SK-N-MC (cell line): ENCODE measurements around the gene MNAT1.

ENCODE experiments used
- DNase-seq: peaks from one replicate; pipeline ENCODE4 v3.0.0-alpha.2; 2011; ENCODE audit warnings: low read depth, low spot score
- H3K27ac ChIP-seq: fragments of 200-600 bp; sonication (generic); 2 replicates; pipeline ENCODE4 v1.5.1; 2016; ENCODE audit warnings: mixed run types
- H3K36me3 ChIP-seq: fragments of 200-600 bp; sonication (generic); 2 replicates; pipeline ENCODE4 v1.6.1; 2017; ENCODE audit warnings: antibody characterized with exemption, low read length, mixed read lengths; ENCODE audit not compliant: insufficient read depth
- H3K4me3 ChIP-seq: fragments of 200-600 bp; sonication (generic); 2 replicates; pipeline ENCODE4 v1.5.1; 2016
- H3K9ac ChIP-seq: fragments of 200-600 bp; sonication (generic); 2 replicates; pipeline ENCODE4 v1.8.0; 2017; ENCODE audit warnings: mixed run types, mixed read lengths; ENCODE audit not compliant: insufficient read length
- H3K9me3 ChIP-seq: fragments of 200-600 bp; sonication (generic); 2 replicates; pipeline ENCODE4 v1.6.1; 2017; ENCODE audit warnings: low read depth, mild to moderate bottlenecking, antibody characterized with exemption, low read length, moderate library complexity, mixed read lengths
- EZH2 ChIP-seq: fragments of 200-600 bp; sonication (generic); IDR thresholded peaks from one replicate; pipeline ENCODE4 v1.6.1; 2017; ENCODE audit warnings: antibody characterized with exemption
- FOXP2 ChIP-seq: optimal IDR thresholded peaks from 2 replicates; pipeline ENCODE3; 2011; ENCODE audit warnings: mild to moderate bottlenecking, moderate library complexity; ENCODE audit not compliant: insufficient read depth; ENCODE audit errors: extremely low read length, control extremely low read depth
- POLR2AphosphoS5 ChIP-seq: IDR thresholded peaks from 2 replicates; pipeline ENCODE4 v1.6.1; 2012; ENCODE audit warnings: mild to moderate bottlenecking, low read depth, low read length, borderline replicate concordance

Gene MNAT1

DNA sequence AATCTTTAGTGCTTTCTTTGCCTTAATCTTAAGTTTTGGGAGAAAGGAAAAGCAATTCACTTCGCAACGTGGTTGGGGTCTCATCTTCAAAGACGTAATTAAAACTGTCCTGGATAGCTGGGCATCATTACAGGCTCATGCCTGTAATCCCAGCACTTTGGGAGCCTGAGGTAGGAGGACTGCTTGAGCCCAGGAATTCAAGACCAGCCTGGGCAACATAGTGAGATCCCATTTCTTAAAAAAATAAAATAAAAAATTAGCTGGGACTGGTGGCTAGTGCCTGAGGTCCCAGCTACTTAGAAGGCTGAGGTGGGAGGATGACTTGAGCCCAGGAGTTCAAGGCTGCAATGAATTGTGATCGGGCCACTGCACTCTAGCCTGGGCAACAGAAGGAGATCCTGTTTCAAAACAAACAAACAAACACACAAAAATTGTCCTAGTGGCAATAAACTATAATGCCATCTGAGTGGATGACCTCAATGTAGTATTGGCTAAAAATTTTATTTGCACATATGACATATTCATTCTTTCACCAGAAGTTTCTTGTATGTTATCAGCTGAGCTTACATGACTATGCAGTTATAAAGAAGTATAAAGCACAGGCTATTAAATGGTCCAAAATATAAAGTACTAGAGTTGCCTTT, 1.6 kb upstream of the MNAT1 start:
- Histone ChIP-seq H3K36me3 (no peaks in the 10 kb centered on the region), H3K9ac (no peak overlapping the region), H3K27ac (no peak overlapping the region), H3K4me3 (no peak overlapping the region), H3K9me3 (no peaks in the 10 kb centered on the region)
- TF ChIP-seq POLR2AphosphoS5 (no peak), FOXP2 (no peak), EZH2 (no peak)
- DNase-seq, result no peak

DNA sequence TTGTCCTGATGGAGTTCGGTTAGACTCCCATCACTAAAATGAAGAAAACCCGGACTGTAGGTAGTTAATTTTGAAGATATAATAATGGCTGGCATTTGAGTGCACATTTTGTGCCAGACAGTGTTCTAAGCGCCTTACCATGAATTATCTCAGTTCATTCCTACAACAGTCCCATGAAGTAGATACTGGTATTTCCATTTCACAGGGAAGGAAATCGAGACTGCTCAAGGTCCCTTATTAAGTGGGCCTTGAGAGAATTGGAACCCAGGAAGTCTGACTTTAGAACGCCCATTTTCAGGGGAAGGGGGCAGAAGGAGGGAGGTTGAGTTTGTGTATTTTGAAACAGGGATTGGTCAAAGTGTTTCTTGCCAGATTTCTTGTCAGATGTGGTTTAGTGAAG, 855 bp downstream of the MNAT1 start:
- no peak for TF ChIP-seq EZH2
- TF ChIP-seq FOXP2, result no peak
- TF ChIP-seq POLR2AphosphoS5, result no peak
- no peaks in the 10 kb centered on the region for H3K9me3 ChIP-seq
- DNase-seq, result no peak
- H3K27ac ChIP-seq, result no peak overlapping the region
- H3K4me3 ChIP-seq, result peak overlapping the region; percentile 89
- H3K9ac ChIP-seq, result peak overlapping the region; percentile 89
- no peaks in the 10 kb centered on the region for H3K36me3 ChIP-seq

DNA sequence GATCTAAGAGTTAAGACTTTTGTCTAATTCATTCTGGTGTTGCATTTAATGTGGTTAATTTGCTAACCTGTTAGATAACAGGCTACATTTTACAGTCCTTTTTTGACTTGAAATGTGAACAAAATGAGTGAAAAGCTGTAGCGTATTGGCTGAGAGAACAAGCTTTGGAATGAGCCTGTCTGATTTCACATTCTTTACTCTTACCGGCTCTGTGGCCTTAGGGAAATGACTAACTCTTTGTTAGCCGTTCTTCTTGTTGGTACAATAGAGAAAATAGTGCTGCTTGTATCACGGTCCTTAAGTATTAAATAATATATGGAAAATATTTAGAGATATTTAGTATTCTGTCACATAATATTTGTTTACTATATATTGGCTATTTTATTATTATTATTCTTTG, 1.9 kb downstream of the MNAT1 start:
- DNase-seq, result no peak
- TF ChIP-seq FOXP2 (no peak), EZH2 (no peak), POLR2AphosphoS5 (no peak)
- H3K9me3 ChIP-seq, result no peaks in the 10 kb centered on the region
- H3K4me3 ChIP-seq, result peak overlapping the region; percentile 89
- no peaks in the 10 kb centered on the region for H3K36me3 ChIP-seq
- H3K27ac ChIP-seq, result no peak overlapping the region
- H3K9ac ChIP-seq, result peak overlapping the region; percentile 89

DNA sequence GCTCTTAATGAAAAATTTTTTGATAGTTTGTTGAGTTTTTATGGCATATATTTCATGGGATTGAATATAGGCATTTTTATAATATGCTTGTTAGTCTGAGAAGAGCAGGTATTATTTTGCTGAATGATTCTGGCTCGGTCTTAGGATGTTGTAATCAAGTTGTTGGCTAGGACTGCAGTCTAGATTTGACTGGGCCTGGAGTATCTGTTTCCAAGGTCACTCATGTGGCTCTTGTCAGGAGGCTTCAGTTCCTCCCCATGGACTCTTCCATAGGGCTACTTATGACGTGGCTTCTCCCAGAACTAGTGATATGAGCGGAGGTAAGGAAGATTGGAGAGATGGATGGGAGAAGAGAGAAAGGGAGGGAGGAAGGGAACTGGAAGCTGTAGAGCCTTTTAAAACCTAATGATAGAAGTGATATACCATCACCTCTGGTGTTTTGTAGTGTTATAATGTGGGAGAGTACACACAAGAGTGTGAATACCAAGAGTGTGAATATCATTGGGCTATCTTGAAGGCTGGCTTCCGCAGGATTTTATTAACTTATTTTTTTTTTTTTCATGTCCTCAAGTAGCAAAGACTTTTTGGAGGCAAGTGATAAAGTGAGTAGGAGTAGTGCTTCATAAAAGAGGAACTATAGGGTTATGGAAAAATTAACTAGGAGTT, 4.4 kb downstream of the MNAT1 start:
- TF ChIP-seq POLR2AphosphoS5 (no peak), FOXP2 (no peak), EZH2 (no peak)
- H3K27ac ChIP-seq, result no peak overlapping the region
- no peaks in the 10 kb centered on the region for H3K9me3 ChIP-seq
- DNase-seq, result no peak
- no peak overlapping the region for H3K9ac ChIP-seq
- no peak overlapping the region for H3K4me3 ChIP-seq
- H3K36me3 ChIP-seq, result no peaks in the 10 kb centered on the region

DNA sequence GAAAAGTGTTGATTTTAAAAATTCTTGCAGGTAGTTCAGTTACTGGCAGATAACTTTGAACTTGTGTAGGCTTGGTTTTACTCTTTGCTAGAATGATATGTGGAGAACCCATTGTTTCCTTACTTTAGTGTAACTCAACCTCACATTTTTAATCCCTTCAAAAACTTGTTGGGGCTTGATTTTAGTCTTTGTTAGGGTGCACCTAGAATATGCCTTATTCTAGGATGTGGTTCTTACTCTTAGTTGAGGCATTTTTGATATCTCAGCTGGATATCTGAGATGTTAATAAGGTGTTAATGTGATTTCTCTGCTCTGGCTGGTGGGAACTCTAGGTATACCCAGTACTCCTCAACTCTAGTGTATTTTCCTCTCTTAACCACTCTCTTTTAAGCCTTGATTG, 10.0 kb downstream of the MNAT1 start:
- no peak for DNase-seq
- Histone ChIP-seq H3K36me3 (no peaks in the 10 kb centered on the region), H3K9ac (no peak overlapping the region), H3K4me3 (no peak overlapping the region), H3K27ac (no peak overlapping the region), H3K9me3 (no peaks in the 10 kb centered on the region)
- no peak for TF ChIP-seq FOXP2
- TF ChIP-seq POLR2AphosphoS5, result no peak
- TF ChIP-seq EZH2, result no peak

DNA sequence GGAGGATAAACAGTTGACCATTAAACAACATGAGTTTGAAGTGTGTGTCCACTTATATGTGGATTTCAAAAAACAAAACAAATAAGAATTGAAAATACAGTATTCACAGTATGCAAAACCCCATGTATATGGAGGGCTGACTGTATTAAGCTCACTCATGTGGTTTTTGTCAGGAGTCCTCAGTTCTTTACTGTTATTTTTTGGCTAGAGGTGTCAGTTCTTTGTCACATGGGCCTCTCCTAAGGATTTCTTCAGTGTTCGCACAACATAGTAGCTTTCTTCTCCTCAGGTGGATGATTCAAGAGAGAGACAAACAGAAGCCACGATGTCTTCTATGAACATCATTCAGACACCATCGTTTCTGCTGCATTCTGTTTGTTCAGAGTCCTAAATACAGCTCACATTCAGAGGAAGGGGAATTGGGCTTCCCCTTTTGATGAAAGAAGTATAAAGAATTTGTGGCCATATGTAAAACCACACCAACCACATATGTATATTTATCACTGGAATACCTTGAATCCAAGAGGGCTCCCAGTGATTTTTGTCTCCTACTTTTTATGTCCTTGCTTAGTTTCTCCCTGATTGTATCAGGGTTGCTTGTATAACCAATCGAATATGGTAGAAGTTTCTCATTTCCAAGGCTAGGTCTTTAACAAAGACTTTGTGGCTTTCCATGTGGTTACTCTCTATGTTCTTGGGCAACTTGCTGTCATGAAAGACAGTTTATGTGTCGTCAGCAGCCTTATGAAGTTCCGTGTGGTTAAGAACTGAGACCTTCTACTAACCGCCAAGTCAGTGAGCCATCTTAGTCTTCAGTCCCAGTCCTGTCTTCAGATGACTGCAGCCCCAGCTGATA, 18.9 kb downstream of the MNAT1 start:
- no peak overlapping the region for H3K27ac ChIP-seq

DNA sequence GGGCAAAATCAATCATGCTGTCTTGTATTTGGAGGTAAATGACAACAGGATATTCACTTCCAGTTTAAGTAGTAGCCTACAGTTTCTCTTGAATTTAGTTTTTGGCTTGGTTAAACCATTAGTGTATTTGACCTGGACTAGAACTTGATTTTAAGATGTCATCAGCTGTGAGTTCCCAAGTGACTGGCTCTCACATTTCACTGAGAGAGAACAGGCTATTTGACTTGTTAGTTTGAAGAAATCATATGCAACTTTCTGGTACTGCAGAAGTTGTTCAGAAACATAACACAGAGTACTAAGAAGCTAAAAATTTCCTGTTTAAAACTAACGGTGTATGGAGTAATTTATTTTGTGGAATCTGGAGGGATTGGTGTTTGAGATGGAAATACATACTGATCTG, 22.3 kb downstream of the MNAT1 start:
- TF ChIP-seq POLR2AphosphoS5 (no peak), FOXP2 (no peak), EZH2 (no peak)
- DNase-seq, result no peak
- peak overlapping the region; percentile 45 for H3K4me3 ChIP-seq
- H3K9me3 ChIP-seq, result no peaks in the 10 kb centered on the region
- H3K9ac ChIP-seq, result peak overlapping the region; percentile 42
- H3K36me3 ChIP-seq, result no peaks in the 10 kb centered on the region
- peak overlapping the region; percentile 88 for H3K27ac ChIP-seq

More for the DNA sequence above, 18.9 kb downstream of the MNAT1 start:
- DNase-seq, result peak; percentile 16
- TF ChIP-seq POLR2AphosphoS5, result no peak
- no peak for TF ChIP-seq EZH2
- no peak for TF ChIP-seq FOXP2
- Histone ChIP-seq H3K9me3 (no peaks in the 10 kb centered on the region), H3K36me3 (no peaks in the 10 kb centered on the region), H3K9ac (no peak overlapping the region), H3K4me3 (no peak overlapping the region)

DNA sequence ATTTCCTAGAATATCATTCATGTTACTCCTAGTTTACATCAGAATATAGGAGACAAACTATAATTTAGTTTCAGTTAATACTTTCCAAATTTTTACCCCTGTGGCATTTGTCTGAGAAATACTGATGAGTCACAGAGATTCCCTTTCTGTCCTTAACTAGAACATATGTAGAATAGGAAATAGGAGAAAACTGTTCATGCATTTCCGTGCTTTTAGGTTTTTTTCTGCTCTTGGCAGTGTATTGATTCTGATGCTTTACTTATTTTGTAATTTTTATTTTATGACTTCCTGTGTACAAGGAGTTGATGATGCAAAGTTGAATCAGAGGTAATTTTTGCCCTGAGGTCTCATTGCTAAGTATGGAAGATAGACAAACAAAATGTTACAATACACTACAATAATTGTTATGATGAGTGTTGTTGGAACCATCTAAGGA, 23.0 kb downstream of the MNAT1 start:
- TF ChIP-seq EZH2, result no peak
- no peak for TF ChIP-seq FOXP2
- TF ChIP-seq POLR2AphosphoS5, result no peak
- H3K9ac ChIP-seq, result no peak overlapping the region
- H3K9me3 ChIP-seq, result no peaks in the 10 kb centered on the region
- H3K27ac ChIP-seq, result peak overlapping the region; percentile 88
- H3K4me3 ChIP-seq, result peak overlapping the region; percentile 45
- H3K36me3 ChIP-seq, result no peaks in the 10 kb centered on the region
- peak; percentile 79 for DNase-seq
